ES-I3 (cell line): ENCODE measurements around the gene SH3GL1.
"Not testable (repeated sequence)": the region's sequence is repeated elsewhere in the genome, so short reads cannot be mapped to it uniquely, and the experiment has no call there.

Experiments used
- H3K36me3 ChIP-seq: 2 replicates; pipeline ENCODE4 v1.6.1; 2013; ENCODE audit warnings: mild to moderate bottlenecking, low read length, control low read depth, moderate library complexity; ENCODE audit not compliant: insufficient read depth
- H3K4me1 ChIP-seq: 2 replicates; pipeline ENCODE4 v1.6.1; 2013; ENCODE audit warnings: mild to moderate bottlenecking, control low read depth, low read length; ENCODE audit not compliant: insufficient read depth
- H3K9ac ChIP-seq: 2 replicates; pipeline ENCODE4 v1.6.1; 2013; ENCODE audit warnings: low read depth, mild to moderate bottlenecking, low read length, moderate library complexity
- H3K9me3 ChIP-seq: 2 replicates; pipeline ENCODE4 v1.6.1; 2013; ENCODE audit warnings: mild to moderate bottlenecking, low read length, moderate library complexity; ENCODE audit not compliant: control insufficient read depth, insufficient read depth

Gene SH3GL1

GRCh38 chr19:4347521-4347920, 52.8 kb downstream of the SH3GL1 start:
- Histone ChIP-seq H3K36me3 (no peaks in the 10 kb centered on the region), H3K9ac (no peak overlapping the region), H3K9me3 (no peaks in the 10 kb centered on the region), H3K4me1 (no peaks in the 10 kb centered on the region)

- no peaks in the 10 kb centered on the region for H3K9me3 ChIP-seq
- H3K9ac ChIP-seq, result no peak overlapping the region
- H3K4me1 ChIP-seq, result no peaks in the 10 kb centered on the region
- H3K36me3 ChIP-seq, result no peaks in the 10 kb centered on the region
Measured at GRCh38 chr19:4346020-4346383, 54.3 kb downstream of the SH3GL1 start.

- no peaks in the 10 kb centered on the region for H3K4me1 ChIP-seq
- no peak overlapping the region for H3K9ac ChIP-seq
- H3K36me3 ChIP-seq, result no peaks in the 10 kb centered on the region
- no peaks in the 10 kb centered on the region for H3K9me3 ChIP-seq
Measured at GRCh38 chr19:4345342-4346019, 54.9 kb downstream of the SH3GL1 start.

GRCh38 chr19:4343370-4344307, 56.7 kb downstream of the SH3GL1 start, which contains the start of gene MPND:
Gene MPND, plus strand, starts transcription at chr19:4343562. Its CDS starts 32 bp downstream, at chr19:4343594.
- H3K9me3 ChIP-seq, result no peaks in the 10 kb centered on the region
- H3K36me3 ChIP-seq, result no peaks in the 10 kb centered on the region
- peak within 1 kb of the TSS; percentile 90 for H3K9ac ChIP-seq
- no peaks in the 10 kb centered on the region for H3K4me1 ChIP-seq

- no peaks in the 10 kb centered on the region for H3K9me3 ChIP-seq
- peak overlapping the region; percentile 90 for H3K9ac ChIP-seq
- no peaks in the 10 kb centered on the region for H3K4me1 ChIP-seq
- H3K36me3 ChIP-seq, result no peaks in the 10 kb centered on the region
Measured at GRCh38 chr19:4342615-4343369, 57.6 kb downstream of the SH3GL1 start.

- Histone ChIP-seq H3K9me3 (no peaks in the 10 kb centered on the region), H3K4me1 (no peaks in the 10 kb centered on the region), H3K36me3 (no peaks in the 10 kb centered on the region), H3K9ac (peak overlapping the region; percentile 90)
Measured at GRCh38 chr19:4342314-4342614, 58.1 kb downstream of the SH3GL1 start.

GRCh38 chr19:4338441-4339355, 61.6 kb downstream of the SH3GL1 start, which contains the start of gene STAP2:
Gene STAP2, minus strand, starts transcription at chr19:4338827. Its CDS starts 74 bp downstream, at chr19:4338753.
- peak within 1 kb of the TSS; percentile 47 for H3K9ac ChIP-seq
- no peaks in the 10 kb centered on the region for H3K36me3 ChIP-seq
- H3K9me3 ChIP-seq, result no peaks in the 10 kb centered on the region
- H3K4me1 ChIP-seq, result no peaks in the 10 kb centered on the region

- Histone ChIP-seq H3K4me1 (no peaks in the 10 kb centered on the region), H3K36me3 (no peaks in the 10 kb centered on the region), H3K9me3 (no peaks in the 10 kb centered on the region; the same call in 1 of the 2 replicates), H3K9ac (peak overlapping the region; percentile 47; the same call in 1 of the 2 replicates)
Measured at GRCh38 chr19:4337906-4338440, 62.4 kb downstream of the SH3GL1 start.

- H3K9me3 ChIP-seq, result no peaks in the 10 kb centered on the region; the same call in 1 of the 2 replicates
- H3K36me3 ChIP-seq, result no peaks in the 10 kb centered on the region
- H3K9ac ChIP-seq, result no peak overlapping the region
- H3K4me1 ChIP-seq, result no peaks in the 10 kb centered on the region
Measured at GRCh38 chr19:4334929-4335570, 65.3 kb downstream of the SH3GL1 start.

- Histone ChIP-seq H3K4me1 (no peaks in the 10 kb centered on the region; the same call in 1 of the 2 replicates), H3K36me3 (no peaks in the 10 kb centered on the region), H3K9me3 (no peaks in the 10 kb centered on the region; the same call in 1 of the 2 replicates), H3K9ac (no peak overlapping the region)
Measured at GRCh38 chr19:4329858-4330257, 70.5 kb downstream of the SH3GL1 start.

- H3K36me3 ChIP-seq, H3K9me3 ChIP-seq, H3K4me1 ChIP-seq: not testable (repeated sequence)
- H3K9ac ChIP-seq, result peak overlapping the region; percentile 87
Measured at GRCh38 chr19:4328991-4329681, 71.2 kb downstream of the SH3GL1 start.

GRCh38 chr19:4328243-4328990, 71.9 kb downstream of the SH3GL1 start:
- Histone ChIP-seq H3K9ac (peak overlapping the region; percentile 87), H3K9me3 (no peaks in the 10 kb centered on the region), H3K36me3 (no peaks in the 10 kb centered on the region), H3K4me1 (no peaks in the 10 kb centered on the region; the same call in 1 of the 2 replicates)
